ENCODE measurements around the gene AJM1.
A peak's percentile ranks its signal among the peaks of the same experiment; 100 is the strongest.

The AJM1 gene

DNA sequence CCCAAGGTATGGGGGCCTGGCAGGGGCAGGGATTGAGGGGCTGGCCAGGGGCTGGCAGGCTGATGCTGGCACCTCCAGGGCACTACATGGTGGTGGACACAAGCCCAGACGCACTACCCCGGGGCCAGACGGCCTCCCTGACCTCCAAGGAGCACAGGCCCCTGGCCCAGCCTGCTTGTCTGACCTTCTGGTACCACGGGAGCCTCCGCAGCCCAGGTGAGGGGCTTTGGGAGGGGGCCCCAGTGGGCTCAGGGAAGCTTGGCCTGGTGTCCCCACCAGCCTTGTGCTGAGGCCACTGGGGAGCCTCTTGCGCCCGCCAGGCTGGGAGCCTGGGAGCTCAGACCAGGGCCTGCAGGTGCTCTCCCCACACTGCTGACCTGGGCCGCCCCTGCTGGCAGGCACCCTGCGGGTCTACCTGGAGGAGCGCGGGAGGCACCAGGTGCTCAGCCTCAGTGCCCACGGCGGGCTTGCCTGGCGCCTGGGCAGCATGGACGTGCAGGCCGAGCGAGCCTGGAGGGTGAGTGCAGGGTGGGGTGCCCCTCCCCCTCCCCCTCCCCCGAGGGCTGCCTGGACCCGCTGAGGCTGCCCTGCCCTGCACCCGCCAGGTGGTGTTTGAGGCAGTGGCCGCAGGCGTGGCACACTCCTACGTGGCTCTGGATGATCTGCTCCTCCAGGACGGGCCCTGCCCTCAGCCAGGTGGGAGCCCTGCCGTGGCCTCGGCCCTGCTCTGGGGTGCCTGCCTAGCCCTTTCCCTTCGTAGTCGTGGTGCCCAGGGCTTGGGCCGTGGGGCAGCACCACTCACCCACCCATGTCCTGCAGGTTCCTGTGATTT, 15.5 kb downstream of the AJM1 start:
- Mint-ChIP-seq H3K4me1 (no peaks in the 10 kb centered on the region), H3K36me3 (ENCODE audit: low read depth) (no peaks in the 10 kb centered on the region), H3K27me3 (ENCODE audit: low read depth, poor library complexity) (no peaks in the 10 kb centered on the region), H3K27ac (no peak overlapping the region), H3K9me3 (no peaks in the 10 kb centered on the region), H3K4me3 (no peak overlapping the region)
- no peak for TF ChIP-seq CTCF (IDR thresholded peaks at IDR 0.05)
- DNase-seq, result no peak

GRCh38 chr9:136858452-136858843, 16.2 kb downstream of the AJM1 start:
- Mint-ChIP-seq H3K36me3 (ENCODE audit: low read depth) (peaks cover 4% of the 10 kb centered on the region), H3K27ac (no peak overlapping the region), H3K9me3 (no peaks in the 10 kb centered on the region), H3K4me3 (no peak overlapping the region), H3K27me3 (ENCODE audit: low read depth, poor library complexity) (no peaks in the 10 kb centered on the region), H3K4me1 (no peaks in the 10 kb centered on the region)
- no peak for TF ChIP-seq CTCF (IDR thresholded peaks at IDR 0.05)
- no peak for DNase-seq

GRCh38 chr9:136858844-136859757, 16.8 kb downstream of the AJM1 start:
- no peak for DNase-seq
- TF ChIP-seq CTCF (IDR thresholded peaks at IDR 0.05), result no peak
- H3K27ac Mint-ChIP-seq, result no peak overlapping the region

GRCh38 chr9:136860529-136860928, 18.3 kb downstream of the AJM1 start:
- no peak for TF ChIP-seq CTCF (IDR thresholded peaks at IDR 0.05)
- DNase-seq, result no peak
- H3K4me3 Mint-ChIP-seq, result no peak overlapping the region
- H3K36me3 Mint-ChIP-seq (ENCODE audit: low read depth), result peaks cover 14% of the 10 kb centered on the region
- peak overlapping the region; percentile 64 for H3K27ac Mint-ChIP-seq
- H3K4me1 Mint-ChIP-seq, result peaks cover 6% of the 10 kb centered on the region
- no peaks in the 10 kb centered on the region for H3K9me3 Mint-ChIP-seq
- no peaks in the 10 kb centered on the region for H3K27me3 Mint-ChIP-seq (ENCODE audit: low read depth, poor library complexity)

More at GRCh38 chr9:136858844-136859757, 16.8 kb downstream of the AJM1 start:
- no peaks in the 10 kb centered on the region for H3K9me3 Mint-ChIP-seq
- H3K4me1 Mint-ChIP-seq, result no peaks in the 10 kb centered on the region
- no peak overlapping the region for H3K4me3 Mint-ChIP-seq
- peaks cover 11% of the 10 kb centered on the region for H3K36me3 Mint-ChIP-seq (ENCODE audit: low read depth)
- no peaks in the 10 kb centered on the region for H3K27me3 Mint-ChIP-seq (ENCODE audit: low read depth, poor library complexity)

- peaks cover 14% of the 10 kb centered on the region for H3K36me3 Mint-ChIP-seq (ENCODE audit: low read depth)
- no peak overlapping the region for H3K4me3 Mint-ChIP-seq
- H3K27ac Mint-ChIP-seq, result no peak overlapping the region
- H3K9me3 Mint-ChIP-seq, result no peaks in the 10 kb centered on the region
- peaks cover 6% of the 10 kb centered on the region for H3K4me1 Mint-ChIP-seq
- no peaks in the 10 kb centered on the region for H3K27me3 Mint-ChIP-seq (ENCODE audit: low read depth, poor library complexity)
- no peak for DNase-seq
- no peak for TF ChIP-seq CTCF (IDR thresholded peaks at IDR 0.05)
These were observed 18.9 kb downstream of the AJM1 start for GRCh38 chr9:136860933-136861873.

All from nephron progenitor cell (in vitro differentiated cells).